Measurements from ENCODE around the gene CDK14. TPM values are rescaled to one million over a fixed set of nuclear protein-coding genes. Genes with fewer than 3 reads are reported as not detected.

CDK14 gene
- total RNA-seq, 4 donors from 2014 or later: 3.5 to 5.1 (median 3.9) TPM

DNA sequence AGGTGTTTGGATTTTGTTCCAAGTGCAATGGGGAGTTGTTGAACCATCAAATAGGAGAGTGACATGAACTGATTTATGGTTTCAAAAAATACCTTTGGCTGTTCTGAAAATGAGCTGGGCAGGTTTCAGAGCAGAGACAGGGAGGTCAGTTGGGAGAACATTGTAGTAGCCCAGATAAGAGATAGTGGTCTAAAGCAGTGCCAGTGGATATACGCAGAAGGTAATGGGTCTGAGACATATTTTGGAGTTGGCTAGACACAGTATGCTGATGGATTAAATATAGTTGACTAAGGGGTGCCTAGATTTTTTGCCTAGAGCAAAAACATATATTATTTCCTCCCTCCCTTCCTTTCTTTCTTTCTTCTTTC, 21.3 kb upstream of the CDK14 start:
- H3K4me1 ChIP-seq: no peaks in the 10 kb centered on the region
- 96% methylated on average over 1 of the region's 1 CpG for WGBS
- H3K36me3 ChIP-seq: no peaks in the 10 kb centered on the region
- no peak overlapping the region for H3K27ac ChIP-seq
- no peak for DNase-seq (ENCODE audit: low spot score in 2 of 2)
- no peaks in the 10 kb centered on the region for H3K27me3 ChIP-seq
- TF ChIP-seq, protein P1, sequence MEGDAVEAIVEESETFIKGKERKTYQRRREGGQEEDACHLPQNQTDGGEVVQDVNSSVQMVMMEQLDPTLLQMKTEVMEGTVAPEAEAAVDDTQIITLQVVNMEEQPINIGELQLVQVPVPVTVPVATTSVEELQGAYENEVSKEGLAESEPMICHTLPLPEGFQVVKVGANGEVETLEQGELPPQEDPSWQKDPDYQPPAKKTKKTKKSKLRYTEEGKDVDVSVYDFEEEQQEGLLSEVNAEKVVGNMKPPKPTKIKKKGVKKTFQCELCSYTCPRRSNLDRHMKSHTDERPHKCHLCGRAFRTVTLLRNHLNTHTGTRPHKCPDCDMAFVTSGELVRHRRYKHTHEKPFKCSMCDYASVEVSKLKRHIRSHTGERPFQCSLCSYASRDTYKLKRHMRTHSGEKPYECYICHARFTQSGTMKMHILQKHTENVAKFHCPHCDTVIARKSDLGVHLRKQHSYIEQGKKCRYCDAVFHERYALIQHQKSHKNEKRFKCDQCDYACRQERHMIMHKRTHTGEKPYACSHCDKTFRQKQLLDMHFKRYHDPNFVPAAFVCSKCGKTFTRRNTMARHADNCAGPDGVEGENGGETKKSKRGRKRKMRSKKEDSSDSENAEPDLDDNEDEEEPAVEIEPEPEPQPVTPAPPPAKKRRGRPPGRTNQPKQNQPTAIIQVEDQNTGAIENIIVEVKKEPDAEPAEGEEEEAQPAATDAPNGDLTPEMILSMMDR (IDR thresholded peaks at IDR 0.05): no peak
- no peak for TF ChIP-seq POLR2A (IDR thresholded peaks at IDR 0.05)
- TF ChIP-seq EP300 (IDR thresholded peaks at IDR 0.05): no peak
- no peak for TF ChIP-seq POLR2AphosphoS5 (IDR thresholded peaks at IDR 0.05)
- no peaks in the 10 kb centered on the region for H3K9me3 ChIP-seq
- no peak overlapping the region for H3K4me3 ChIP-seq

DNA sequence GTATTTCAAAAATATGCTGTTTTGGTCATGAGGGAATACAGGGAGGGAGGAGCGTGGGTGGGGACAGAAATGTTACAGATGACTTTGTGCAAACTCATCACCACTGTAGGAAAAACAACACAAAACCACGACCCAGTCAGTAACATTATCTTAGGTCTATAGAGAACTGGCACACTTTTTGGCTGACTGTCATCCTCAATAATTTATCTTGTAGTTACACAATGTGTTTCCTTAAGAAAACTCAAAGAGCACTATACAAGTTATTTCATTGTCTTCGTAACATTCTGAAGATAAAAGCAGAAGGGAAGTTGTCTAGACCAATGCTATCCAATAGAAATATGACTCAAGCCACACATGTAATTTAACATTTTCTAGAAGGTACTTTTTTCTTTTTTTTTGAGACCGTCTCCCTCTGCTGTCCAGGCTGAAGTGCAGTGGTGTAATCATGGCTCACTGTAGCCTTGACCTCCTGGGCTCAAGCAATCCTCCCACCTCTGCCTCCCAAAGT, 16.9 kb upstream of the CDK14 start:
- H3K4me3 ChIP-seq: no peak overlapping the region
- H3K9me3 ChIP-seq: no peaks in the 10 kb centered on the region
- WGBS: 51% methylated on average over 4 of the region's 4 CpGs
- H3K36me3 ChIP-seq: no peaks in the 10 kb centered on the region
- TF ChIP-seq POLR2A (IDR thresholded peaks at IDR 0.05) (no peak), EP300 (IDR thresholded peaks at IDR 0.05) (no peak), POLR2AphosphoS5 (IDR thresholded peaks at IDR 0.05) (no peak)
- TF ChIP-seq, protein P1 (IDR thresholded peaks at IDR 0.05): no peak
- H3K4me1 ChIP-seq: no peaks in the 10 kb centered on the region
- no peaks in the 10 kb centered on the region for H3K27me3 ChIP-seq
- DNase-seq (ENCODE audit: low spot score in 2 of 2): no peak
- no peak overlapping the region for H3K27ac ChIP-seq

DNA sequence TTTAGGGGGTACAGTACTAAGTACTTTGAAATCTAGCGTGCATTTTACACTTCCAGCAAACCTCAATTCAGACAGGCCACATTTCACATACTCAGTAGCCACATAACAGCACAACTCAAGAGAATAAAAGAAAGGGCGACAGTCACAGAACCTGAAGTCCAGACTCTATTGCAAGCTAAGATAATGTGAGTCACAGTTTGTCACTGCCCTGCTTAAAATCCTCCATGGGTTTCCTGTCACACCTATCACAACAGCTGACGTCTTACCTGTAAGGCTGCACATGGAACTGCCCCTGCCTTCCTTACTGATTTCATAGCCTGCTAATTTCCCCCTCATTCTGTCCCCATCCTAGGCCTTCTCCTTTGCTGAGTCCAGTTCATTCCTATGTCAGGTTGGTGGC, 16.1 kb upstream of the CDK14 start:
- H3K4me3 ChIP-seq: no peak overlapping the region
- H3K9me3 ChIP-seq: no peaks in the 10 kb centered on the region
- no peaks in the 10 kb centered on the region for H3K27me3 ChIP-seq
- H3K36me3 ChIP-seq: no peaks in the 10 kb centered on the region
- no peak for TF ChIP-seq EP300 (IDR thresholded peaks at IDR 0.05)
- TF ChIP-seq, protein P1 (IDR thresholded peaks at IDR 0.05): no peak
- TF ChIP-seq POLR2AphosphoS5 (IDR thresholded peaks at IDR 0.05): no peak
- TF ChIP-seq POLR2A (IDR thresholded peaks at IDR 0.05): no peak
- 78% methylated on average over 3 of the region's 3 CpGs for WGBS
- no peaks in the 10 kb centered on the region for H3K4me1 ChIP-seq
- H3K27ac ChIP-seq: no peak overlapping the region
- no peak for DNase-seq (ENCODE audit: low spot score in 2 of 2)

DNA sequence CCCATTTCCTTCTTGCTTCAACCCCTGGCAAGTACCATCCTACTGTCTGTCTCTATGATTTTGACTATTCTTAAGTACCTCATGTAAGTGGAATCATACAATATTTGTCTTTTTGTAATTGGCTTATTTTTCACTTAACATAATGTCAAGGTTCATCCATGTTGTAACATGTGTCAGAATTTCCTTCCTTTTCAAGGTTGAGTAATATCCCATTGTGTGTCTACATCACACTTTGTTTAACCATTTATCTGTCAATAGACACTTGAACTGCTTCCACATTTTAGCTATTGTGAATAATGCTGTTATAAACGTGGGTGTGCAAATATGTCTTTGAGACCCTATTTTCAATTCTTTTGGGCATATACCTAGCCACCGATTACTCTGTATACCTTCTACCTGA, 14.0 kb upstream of the CDK14 start:
- WGBS: 85% methylated on average over 2 of the region's 2 CpGs
- Histone ChIP-seq H3K4me1 (no peaks in the 10 kb centered on the region), H3K36me3 (no peaks in the 10 kb centered on the region), H3K27ac (no peak overlapping the region), H3K4me3 (no peak overlapping the region), H3K9me3 (no peaks in the 10 kb centered on the region), H3K27me3 (no peaks in the 10 kb centered on the region)
- no peak for DNase-seq (ENCODE audit: low spot score in 2 of 2)
- TF ChIP-seq, protein P1 (IDR thresholded peaks at IDR 0.05): no peak
- TF ChIP-seq POLR2AphosphoS5 (IDR thresholded peaks at IDR 0.05): no peak
- TF ChIP-seq POLR2A (IDR thresholded peaks at IDR 0.05): no peak
- no peak for TF ChIP-seq EP300 (IDR thresholded peaks at IDR 0.05)

DNA sequence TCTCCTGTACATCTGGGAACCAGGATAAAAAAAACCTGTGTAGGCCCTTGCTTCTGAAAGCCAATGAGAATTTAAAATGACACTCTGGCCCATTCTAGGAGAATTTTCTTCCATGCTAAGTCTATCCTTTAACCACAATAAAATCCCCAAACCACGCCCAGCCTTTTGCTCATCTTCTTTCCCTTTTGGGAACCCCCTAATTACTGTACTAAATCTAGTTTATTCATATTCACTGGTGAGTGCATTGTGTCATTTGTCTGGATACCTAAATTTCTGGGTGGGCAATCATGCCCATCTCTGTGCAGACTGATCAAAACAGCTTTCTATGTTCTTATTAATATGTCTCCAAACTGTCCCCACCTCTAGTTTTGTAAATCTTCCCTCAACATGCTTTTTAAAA, 11.7 kb upstream of the CDK14 start:
- H3K9me3 ChIP-seq: no peaks in the 10 kb centered on the region
- H3K27ac ChIP-seq: no peak overlapping the region
- no peaks in the 10 kb centered on the region for H3K36me3 ChIP-seq
- no peak for DNase-seq (ENCODE audit: low spot score in 2 of 2)
- H3K4me3 ChIP-seq: no peak overlapping the region
- no peaks in the 10 kb centered on the region for H3K27me3 ChIP-seq
- no peak for TF ChIP-seq POLR2A (IDR thresholded peaks at IDR 0.05)
- TF ChIP-seq EP300 (IDR thresholded peaks at IDR 0.05): no peak
- no peak for TF ChIP-seq POLR2AphosphoS5 (IDR thresholded peaks at IDR 0.05)
- TF ChIP-seq, protein P1 (IDR thresholded peaks at IDR 0.05): no peak
- H3K4me1 ChIP-seq: no peaks in the 10 kb centered on the region
- WGBS: 71% methylated on average over 1 of the region's 1 CpG
